ENCODE results near the gene ARRB1. TPM values are rescaled to one million over a fixed set of nuclear protein-coding genes. Genes with fewer than 3 reads are reported as not detected.

Gene ARRB1
- total RNA-seq, 2 experiments from 2014 or later = 24.3 to 29.5 TPM

GRCh38 chr11:75223954-75224643, 127.4 kb downstream of the ARRB1 start:
- Mint-ChIP-seq H3K9me3 (no peaks in the 10 kb centered on the region), H3K36me3 (ENCODE audit: low read depth) (no peaks in the 10 kb centered on the region), H3K27ac (no peak overlapping the region), H3K4me3 (no peak overlapping the region), H3K4me1 (no peaks in the 10 kb centered on the region), H3K27me3 (peaks cover 4% of the 10 kb centered on the region)
- POLR2A ChIA-PET = no interaction called here
- CTCF ChIA-PET = interaction anchor here (1.2 to 1.9 kb wide), 4 partner anchors 10 to 19 kb away, joined by 4 to 6 read pairs (median 5); no protein-coding TSS in a partner anchor
- no peak for DNase-seq

DNA sequence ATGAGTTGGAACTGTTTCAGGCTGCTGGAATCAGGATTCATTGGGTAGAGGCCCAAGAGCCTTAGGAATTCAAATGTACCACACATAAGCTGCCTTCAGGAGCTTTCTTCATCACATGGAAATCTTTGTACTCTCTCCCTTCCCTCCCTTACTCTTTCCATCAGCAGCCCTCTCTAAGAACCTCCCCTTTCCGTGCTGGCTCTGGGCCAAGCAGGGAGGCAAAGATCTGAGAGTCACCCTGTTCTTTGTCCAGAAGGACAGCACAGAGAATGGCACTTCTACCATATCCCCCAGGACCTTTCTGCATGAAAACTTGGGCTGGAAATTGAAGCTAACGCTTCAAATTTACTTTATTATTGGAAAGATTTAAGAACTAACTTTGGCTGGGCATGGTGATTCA, 131.6 kb downstream of the ARRB1 start:
- CTCF ChIA-PET = interaction anchor here (0.6 to 1.3 kb wide), 3 partner anchors 21 to 298 kb away, joined by 4 to 5 read pairs (median 5); no protein-coding TSS in a partner anchor
- Mint-ChIP-seq H3K9me3 (no peaks in the 10 kb centered on the region), H3K27me3 (peaks cover 18% of the 10 kb centered on the region), H3K36me3 (ENCODE audit: low read depth) (no peaks in the 10 kb centered on the region), H3K4me1 (no peaks in the 10 kb centered on the region), H3K4me3 (no peak overlapping the region), H3K27ac (no peak overlapping the region)
- DNase-seq = no peak
- POLR2A ChIA-PET = no interaction called here

DNA sequence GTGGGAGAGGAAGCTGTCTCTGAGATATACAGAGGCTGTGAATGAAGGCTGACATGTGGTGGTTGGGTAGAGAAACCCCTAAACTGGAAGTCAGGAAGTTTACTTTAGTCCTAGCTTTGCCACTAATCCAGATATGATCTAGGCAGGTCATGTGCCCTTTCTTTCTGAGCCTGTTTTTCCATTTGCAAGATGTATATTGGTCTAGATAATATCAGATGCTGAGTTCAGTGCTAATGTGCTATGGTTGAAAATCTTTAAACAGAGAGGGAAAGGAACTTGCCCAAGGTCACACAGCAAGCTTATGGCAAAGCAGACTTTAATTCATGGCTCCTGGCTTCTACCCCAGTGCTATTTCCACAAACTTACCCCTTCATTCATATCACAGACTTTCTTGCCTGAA, 136.6 kb downstream of the ARRB1 start:
- H3K36me3 Mint-ChIP-seq (ENCODE audit: low read depth) = no peaks in the 10 kb centered on the region
- CTCF ChIA-PET = interaction anchor here (0.7 to 2.5 kb wide), 9 partner anchors 8 to 135 kb away, joined by 3 to 9 read pairs (median 5); partner anchors contain the start of gene TPBGL
- POLR2A ChIA-PET = no interaction called here
- H3K9me3 Mint-ChIP-seq = no peaks in the 10 kb centered on the region
- no peak overlapping the region for H3K4me3 Mint-ChIP-seq
- H3K27ac Mint-ChIP-seq = no peak overlapping the region
- peaks cover 2% of the 10 kb centered on the region for H3K4me1 Mint-ChIP-seq
- DNase-seq = no peak
- H3K27me3 Mint-ChIP-seq = peaks cover 18% of the 10 kb centered on the region

DNA sequence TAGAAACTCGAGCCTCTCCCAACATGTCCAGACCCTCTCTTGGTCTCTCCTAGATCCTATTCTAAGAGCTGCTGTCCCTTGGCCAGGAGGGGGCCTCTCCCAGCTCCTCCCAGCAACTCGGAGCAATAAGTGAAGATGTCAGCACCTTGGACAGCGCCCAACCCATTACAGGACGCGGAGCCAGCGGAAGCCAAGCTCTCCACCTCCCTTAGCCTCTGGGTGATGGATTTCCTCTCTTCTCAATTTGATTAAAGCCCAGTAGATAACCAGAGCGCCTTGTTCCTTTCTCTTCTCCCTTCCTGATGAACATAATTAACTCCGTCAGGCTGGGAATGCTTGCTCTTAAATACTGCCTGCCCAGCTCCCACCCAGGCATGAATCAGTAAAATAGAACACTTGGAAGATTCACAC, 137.0 kb downstream of the ARRB1 start:
- Mint-ChIP-seq H3K9me3 (no peaks in the 10 kb centered on the region), H3K27me3 (peaks cover 18% of the 10 kb centered on the region), H3K36me3 (ENCODE audit: low read depth) (no peaks in the 10 kb centered on the region), H3K4me3 (no peak overlapping the region), H3K4me1 (peaks cover 2% of the 10 kb centered on the region), H3K27ac (no peak overlapping the region)
- DNase-seq = peak; percentile 89
- CTCF ChIA-PET = interaction anchor here (0.5 to 2.5 kb wide), 12 partner anchors 9 to 544 kb away, joined by 3 to 9 read pairs (median 4); partner anchors contain the start of gene TPBGL
- POLR2A ChIA-PET = no interaction called here

Small RNA genes within 50 kb of the gene (microRNA-seq; reads per million reads assigned to microRNA genes)
- gene MIR326 (ENCODE audit: borderline microRNAs expressed, borderline replicate concordance) = 5.3 reads per million, percentile 27 among the genes with 10 or more reads in this experiment

Other genes with a start within 250 kb of the ARRB1 start
- gene SLCO2B1, start 200.6 kb downstream of the ARRB1 start, total RNA-seq = under 1 TPM in 1 of 2 experiments, not detected in 1; 0.37 TPM
- under 1 TPM in 1 of 2 experiments, not detected in 1; 0.06 TPM for gene TPBGL, start 110.9 kb downstream of the ARRB1 start, total RNA-seq
- 1,000 to 10,000 TPM; 2,943 to 3,099 TPM for gene RPS3, start 47.9 kb upstream of the ARRB1 start, total RNA-seq
- gene KLHL35, start 81.5 kb upstream of the ARRB1 start, total RNA-seq = 1 to 10 TPM in 1 of 2 experiments, under 1 TPM in 1; 0.50 to 1.3 TPM
- gene GDPD5, start 174.3 kb upstream of the ARRB1 start, total RNA-seq = 10 to 100 TPM; 55.8 to 62.3 TPM
- gene SERPINH1, start 210.6 kb upstream of the ARRB1 start, total RNA-seq = 10 to 100 TPM; 11.3 to 11.9 TPM